H1 (cell line): ENCODE results near the gene MICU1. TPM values are rescaled to one million over a fixed set of nuclear protein-coding genes. Genes with fewer than 3 reads are reported as not detected.

Source experiments
- CTCF ChIA-PET: fragments of 300-600 bp; sonication (Branson Sonifier 250); formaldehyde crosslinking; loops from one replicate; lab custom pipeline; 2021; ENCODE audit not compliant: partially characterized antibody; lab: Charles Lee
- POLR2A ChIA-PET: fragments of 300-600 bp; sonication (Branson Sonifier 250); formaldehyde crosslinking; loops from one replicate; lab custom pipeline; 2021; ENCODE audit warnings: inconsistent platforms; ENCODE audit not compliant: partially characterized antibody; lab: Charles Lee
- DNase-seq, 2 experiments: peaks; one replicate each; pipeline versions ENCODE4 v3.0.0 to v3.0.0-alpha.2; 2010 to 2022; ENCODE audit warnings: low spot score in 2 of 2, low read depth in 1 of 2, mixed read lengths in 1 of 2
- FAIRE-seq: peaks from 2 replicates; lab custom pipeline; 2011; peaks lifted over from hg19 to GRCh38; lab: Jason Lieb, UNC
- H2AFZ ChIP-seq: 2 replicates; pipeline ENCODE4 v1.8.1; 2012; ENCODE audit warnings: low read length, inconsistent platforms
- H2AK5ac ChIP-seq: 2 replicates; pipeline ENCODE4 v1.6.1; 2013; ENCODE audit warnings: low read depth, low read length
- H2BK120ac ChIP-seq: replicated peaks from 2 replicates; pipeline ENCODE3; 2013; ENCODE audit warnings: low read depth, low read length, inconsistent platforms
- H2BK12ac ChIP-seq: 2 replicates; pipeline ENCODE4 v1.6.1; 2013; ENCODE audit warnings: low read depth, low read length
- H2BK15ac ChIP-seq: 2 replicates; pipeline ENCODE4 v1.6.1; 2013; ENCODE audit warnings: low read length
- H2BK20ac ChIP-seq: 2 replicates; pipeline ENCODE4 v1.6.1; 2013; ENCODE audit warnings: low read length
- H2BK5ac ChIP-seq: 2 replicates; pipeline ENCODE4 v1.6.1; 2013; ENCODE audit warnings: low read depth, low read length
- H3K14ac ChIP-seq: 2 replicates; pipeline ENCODE4 v1.6.1; 2013; ENCODE audit warnings: inconsistent platforms; ENCODE audit not compliant: insufficient read length
- H3K18ac ChIP-seq: 2 replicates; pipeline ENCODE4 v1.6.1; 2013; ENCODE audit warnings: low read length; ENCODE audit errors: extremely low read depth
- H3K23ac ChIP-seq: 2 replicates; pipeline ENCODE4 v1.6.1; 2013; ENCODE audit warnings: inconsistent platforms; ENCODE audit not compliant: insufficient read length
- H3K23me2 ChIP-seq: 2 replicates; pipeline ENCODE4 v1.6.1; 2013; ENCODE audit warnings: low read depth, low read length
- H3K27ac ChIP-seq: 2 replicates; pipeline ENCODE4 v1.6.1; 2011; ENCODE audit warnings: low read depth, low read length, inconsistent platforms
- H3K27me3 ChIP-seq, 4 experiments: replicated peaks in 1 of 4; 1 replicate in 1 of 4; 2 replicates in 3 of 4; pipeline versions ENCODE4 v1.6.1 to v1.8.1; 2011 to 2013; ENCODE audit warnings: low read length in 3 of 4, mild to moderate bottlenecking in 3 of 4, inconsistent platforms in 2 of 4, mixed read lengths in 2 of 4, moderate library complexity in 1 of 4; ENCODE audit not compliant: control insufficient read depth in 3 of 4, insufficient read depth in 3 of 4; ENCODE audit errors: extremely low read depth in 1 of 4
- H3K36me3 ChIP-seq, 4 experiments: 2 replicates each; pipeline versions ENCODE4 v1.6.1 to v1.8.1; 2011 to 2013; ENCODE audit warnings: mild to moderate bottlenecking in 4 of 4, low read length in 3 of 4, moderate library complexity in 2 of 4, control low read depth in 1 of 4, inconsistent platforms in 1 of 4; ENCODE audit not compliant: insufficient read depth in 4 of 4, control insufficient read depth in 2 of 4
- H3K4ac ChIP-seq: replicated peaks from 2 replicates; pipeline ENCODE3; 2013; ENCODE audit warnings: low read length, low read depth, mixed read lengths, inconsistent platforms; ENCODE audit not compliant: insufficient read length
- H3K4me1 ChIP-seq, 4 experiments: replicated peaks in 1 of 4; 1 replicate in 1 of 4; 2 replicates in 3 of 4; pipeline versions ENCODE4 v1.6.1 to v1.8.1; 2011 to 2013; ENCODE audit warnings: low read length in 3 of 4, inconsistent platforms in 2 of 4, mixed read lengths in 1 of 4; ENCODE audit not compliant: insufficient read depth in 4 of 4, control insufficient read depth in 3 of 4
- H3K4me2 ChIP-seq, 2 experiments: 2 replicates each; pipeline versions ENCODE4 v1.6.1 to v1.8.1; 2011 to 2013; ENCODE audit warnings: low read depth in 2 of 2, low read length in 2 of 2, control low read depth in 1 of 2, inconsistent platforms in 1 of 2, mild to moderate bottlenecking in 1 of 2; ENCODE audit not compliant: insufficient read depth in 1 of 2
- H3K4me3 ChIP-seq, 4 experiments: fragments of 200-600, 300-600 bp in 1 of 4; sonication (generic), shearing (Covaris generic), sonication (Bioruptor Twin) in 1 of 4; 2 replicates each; pipeline versions ENCODE4 v1.5.1 to v1.8.1; 2011 to 2016; ENCODE audit warnings: low read length in 4 of 4, low read depth in 3 of 4, control low read depth in 2 of 4, inconsistent platforms in 2 of 4, mild to moderate bottlenecking in 2 of 4, mixed read lengths in 1 of 4, moderate library complexity in 1 of 4; ENCODE audit not compliant: insufficient read depth in 2 of 4; ENCODE audit errors: extremely low read depth in 1 of 4
- H3K56ac ChIP-seq: replicated peaks from 2 replicates; pipeline ENCODE3; 2013; ENCODE audit warnings: low read depth, mild to moderate bottlenecking, mixed read lengths, low read length, inconsistent platforms; ENCODE audit not compliant: insufficient read length
- H3K79me1 ChIP-seq: 2 replicates; pipeline ENCODE4 v1.6.1; 2013; ENCODE audit warnings: low read depth, low read length, control low read depth
- H3K79me2 ChIP-seq, 2 experiments: 2 replicates each; pipeline versions ENCODE4 v1.6.1 to v1.8.1; 2012 to 2013; ENCODE audit warnings: low read length in 2 of 2, mild to moderate bottlenecking in 2 of 2, inconsistent platforms in 1 of 2; ENCODE audit not compliant: insufficient read depth in 2 of 2, control insufficient read depth in 1 of 2
- H3K9ac ChIP-seq, 4 experiments: replicated peaks in 1 of 4; 1 replicate in 1 of 4; 2 replicates in 3 of 4; pipeline versions ENCODE4 v1.6.1 to v1.8.1; 2011 to 2013; ENCODE audit warnings: low read depth in 3 of 4, low read length in 3 of 4, control low read depth in 2 of 4, mild to moderate bottlenecking in 2 of 4, moderate library complexity in 2 of 4, inconsistent platforms in 1 of 4; ENCODE audit errors: extremely low read depth in 1 of 4
- H3K9me3 ChIP-seq, 2 experiments: 2 replicates each; pipeline versions ENCODE4 v1.6.1 to v1.8.1; 2012 to 2013; ENCODE audit warnings: mild to moderate bottlenecking in 2 of 2, moderate library complexity in 2 of 2, control low read depth in 1 of 2, inconsistent platforms in 1 of 2, low read depth in 1 of 2, low read length in 1 of 2, mixed read lengths in 1 of 2; ENCODE audit not compliant: insufficient read depth in 2 of 2
- H4K20me1 ChIP-seq, 2 experiments: replicated peaks in 1 of 2; 2 replicates each; pipeline versions ENCODE3 to v1.8.1; 2011 to 2013; ENCODE audit warnings: inconsistent platforms in 2 of 2, low read length in 2 of 2, mild to moderate bottlenecking in 1 of 2; ENCODE audit not compliant: insufficient read depth in 2 of 2, control insufficient read depth in 1 of 2
- H4K5ac ChIP-seq: 2 replicates; pipeline ENCODE4 v1.6.1; 2013; ENCODE audit warnings: low read length, low read depth, mixed read lengths, inconsistent platforms; ENCODE audit not compliant: insufficient read length
- H4K8ac ChIP-seq: 2 replicates; pipeline ENCODE4 v1.8.0; 2013; ENCODE audit warnings: mild to moderate bottlenecking, moderate library complexity, low read length, inconsistent platforms; ENCODE audit not compliant: insufficient read depth; ENCODE audit errors: extremely low read depth
- H4K91ac ChIP-seq: replicated peaks from 2 replicates; pipeline ENCODE3; 2013; ENCODE audit warnings: low read length, mixed read lengths, inconsistent platforms; ENCODE audit not compliant: insufficient read length
- CHD2 ChIP-seq: IDR thresholded peaks from 2 replicates; pipeline ENCODE4 v1.6.1; 2012; ENCODE audit warnings: low read length, improper control_type of control experiment
- CREB1 ChIP-seq: IDR thresholded peaks from 2 replicates; pipeline ENCODE4 v1.6.1; 2012; ENCODE audit warnings: inconsistent platforms
- EZH2 ChIP-seq: fragments of 200-600 bp; sonication (generic); IDR thresholded peaks from 2 replicates; pipeline ENCODE4 v1.7.1; 2012; ENCODE audit warnings: low read depth, mild to moderate bottlenecking, moderate library complexity, low read length, inconsistent platforms; ENCODE audit not compliant: severe bottlenecking
- GABPA ChIP-seq: IDR thresholded peaks from 2 replicates; pipeline ENCODE4 v1.6.1; 2011; ENCODE audit warnings: mild to moderate bottlenecking, low read length, moderate library complexity, borderline replicate concordance; ENCODE audit not compliant: insufficient read depth
- PHF8 ChIP-seq: fragments of 200-600 bp; sonication (generic); conservative IDR thresholded peaks from 2 replicates; pipeline ENCODE4 v1.7.1; 2012; ENCODE audit warnings: low read depth, mild to moderate bottlenecking, inconsistent platforms, low read length, moderate library complexity
- RXRA ChIP-seq: IDR thresholded peaks from 2 replicates; pipeline ENCODE4 v1.6.1; 2011; ENCODE audit warnings: low read depth, mild to moderate bottlenecking, low read length, moderate library complexity; ENCODE audit not compliant: insufficient read depth
- SAP30 ChIP-seq: fragments of 300-600 bp; sonication (generic); IDR thresholded peaks from 2 replicates; pipeline ENCODE4 v1.7.1; 2012; ENCODE audit warnings: low read length, moderate library complexity, mild to moderate bottlenecking, inconsistent platforms; ENCODE audit not compliant: insufficient read depth, insufficient replicate concordance
- SP1 ChIP-seq: IDR thresholded peaks from 2 replicates; pipeline ENCODE4 v1.6.1; 2011; ENCODE audit warnings: low read depth, low read length
- SUZ12 ChIP-seq: fragments of 200-600 bp; sonication (generic); IDR thresholded peaks from 2 replicates; pipeline ENCODE4 v1.6.1; 2012; ENCODE audit warnings: mild to moderate bottlenecking, inconsistent platforms, low read length, moderate library complexity, mixed read lengths
- TAF1 ChIP-seq: IDR thresholded peaks from 2 replicates; pipeline ENCODE4 v1.6.1; 2011; ENCODE audit warnings: mild to moderate bottlenecking, low read depth, low read length
- YY1 ChIP-seq: IDR thresholded peaks from 2 replicates; pipeline ENCODE4 v1.6.1; 2011; ENCODE audit warnings: low read depth, mild to moderate bottlenecking, low read length
- WGBS, 2 experiments: shearing (Covaris generic) in 1 of 2; methylation state at CpG; one replicate each; pipeline versions ENCODE4 v1.1.6 to v1.1.7; 2013 to 2015; ENCODE audit warnings: low lambda C conversion rate in 2 of 2, mixed read lengths in 2 of 2, inconsistent platforms in 1 of 2, low coverage in 1 of 2, missing lambda C conversion rate in 1 of 2; ENCODE audit not compliant: insufficient replicate concordance in 2 of 2, insufficient coverage in 1 of 2, insufficient read length in 1 of 2; ENCODE audit errors: extremely low coverage in 1 of 2, missing lambda C conversion rate in 1 of 2; 5-methylcytosine and 5-hydroxymethylcytosine counted together
- polyA plus RNA-seq, 7 experiments: library from polyadenylated mRNA; depleted of rRNA in 3 of 7; stranded (reverse) in 5 of 7; unstranded in 2 of 7; fragments of >200 nt in 5 of 7; fragments of 200-250 nt in 2 of 7; gene quantifications; 1 replicate in 5 of 7; 2 replicates in 1 of 7; 4 replicates in 1 of 7; pipeline versions ENCODE4 v1.2.1 to v1.2.3, GENCODE V29; 2011 to 2013; ENCODE audit warnings: missing spikeins in 2 of 7, mixed read lengths in 2 of 7
- total RNA-seq: library from RNA; stranded (reverse); fragmentation: NEBNext Ultra II Directional; extraction: Animal tissue kit (Norgen Biotek cat#: 25700); gene quantifications from 2 replicates; pipeline ENCODE4 v1.2.1, GENCODE V29; 2021

Gene MICU1
- total and polyA plus RNA-seq, 2 of the 8 experiments (the other 6 are each of a cell fraction or from before 2014, with no cell fraction given): 18.0 to 36.7 TPM

- Histone ChIP-seq H2BK12ac (no peak overlapping the region), H4K8ac (no peak overlapping the region), H3K23ac (no peak overlapping the region), H3K56ac (no peak overlapping the region), H4K91ac (no peak overlapping the region), H3K4ac (no peak overlapping the region), H4K5ac (no peak overlapping the region), H2BK15ac (no peak overlapping the region), H3K36me3 (peaks cover 3 to 8% (median 4%) of the 10 kb centered on the region in 4 experiments; a peak in 3 of 8 replicates), H3K4me3 (no peak overlapping the region), H3K79me1 (no peaks in the 10 kb centered on the region), H3K79me2 (no peaks in the 10 kb centered on the region), H3K9ac (no peak overlapping the region), H3K9me3 (no peaks in the 10 kb centered on the region), H3K4me1 (no peaks in the 10 kb centered on the region), H3K27ac (no peak overlapping the region), H3K14ac (no peak overlapping the region), H4K20me1 (peaks cover 0 to 1% of the 10 kb centered on the region in 2 experiments), H2AFZ (no peak overlapping the region), H2BK20ac (no peak overlapping the region), H2AK5ac (no peak overlapping the region), H3K27me3 (no peaks in the 10 kb centered on the region), H3K18ac (no peak overlapping the region), H2BK120ac (no peak overlapping the region), H3K4me2 (no peak overlapping the region), H3K23me2 (no peaks in the 10 kb centered on the region), H2BK5ac (no peak overlapping the region)
- TF ChIP-seq SAP30 (no peak), GABPA (no peak), EZH2 (no peak), PHF8 (no peak), SUZ12 (no peak), RXRA (no peak), YY1 (no peak), TAF1 (no peak), CHD2 (no peak), CREB1 (no peak), SP1 (no peak)
- ChIA-PET CTCF (interaction anchor here (0.6 kb wide), 1 partner anchor 79 kb away, joined by 3 read pairs; no protein-coding TSS in a partner anchor), POLR2A (no interaction called here)
- DNase-seq (no peak), FAIRE-seq (no peak)
- WGBS, 2 experiments: 90% methylated on average over 1 of the region's 1 CpG; no CpG with 5 or more reads in 1 of the 2 experiments
Observed at GRCh38 chr10:72470666-72471065, 155.2 kb downstream of the MICU1 start.
